ENCODE data around the gene DENND6B.

Gene DENND6B

GRCh38 chr22:50281957-50282356 lies 44.9 kb downstream of the DENND6B start:
- H3K36me3 ChIP-seq (replicated peaks; ENCODE audit: insufficient read depth, low read length), result no peaks in the 10 kb centered on the region
- no peak overlapping the region for H3K9ac ChIP-seq (ENCODE audit: low read length)
- no peaks in the 10 kb centered on the region for H3F3A ChIP-seq (ENCODE audit: insufficient read depth, low read length)
- no peaks in the 10 kb centered on the region for H3K79me2 ChIP-seq (ENCODE audit: low read length)
- H3K27me3 ChIP-seq (replicated peaks; ENCODE audit: insufficient read depth, low read length), result no peaks in the 10 kb centered on the region
- H4K20me1 ChIP-seq (ENCODE audit: insufficient read depth, low read length), result no peaks in the 10 kb centered on the region
- H3K9me3 ChIP-seq (replicated peaks; ENCODE audit: insufficient read depth, low read length), result no peaks in the 10 kb centered on the region
- H3K4me2 ChIP-seq (ENCODE audit: low read depth, low read length), result no peak overlapping the region
- H3K4me3 ChIP-seq (ENCODE audit: low read length), result no peak overlapping the region
- no peak for DNase-seq
- TF ChIP-seq EZH2phosphoT487 (IDR thresholded peaks at IDR 0.05; ENCODE audit: low read length) (no peak), CTCF (IDR thresholded peaks at IDR 0.05; ENCODE audit: low read length) (no peak), EZH2 (optimal IDR thresholded peaks at IDR 0.05; ENCODE audit: low read depth, low read length) (no peak)
- H3K27ac ChIP-seq (ENCODE audit: low read length), result no peak overlapping the region
- no peak overlapping the region for H2AFZ ChIP-seq (ENCODE audit: low read length)
- no peaks in the 10 kb centered on the region for H3K4me1 ChIP-seq (ENCODE audit: low read length)
- no peaks in the 10 kb centered on the region for H3K9me2 ChIP-seq (replicated peaks; ENCODE audit: insufficient read depth, low read length)

GRCh38 chr22:50281384-50281760 lies 45.4 kb downstream of the DENND6B start:
- Histone ChIP-seq H3K4me3 (ENCODE audit: low read length) (no peak overlapping the region), H3K9me2 (replicated peaks; ENCODE audit: insufficient read depth, low read length) (no peaks in the 10 kb centered on the region), H2AFZ (ENCODE audit: low read length) (no peak overlapping the region), H3K27me3 (replicated peaks; ENCODE audit: insufficient read depth, low read length) (no peaks in the 10 kb centered on the region), H3K4me2 (ENCODE audit: low read depth, low read length) (no peak overlapping the region), H3F3A (ENCODE audit: insufficient read depth, low read length) (peaks cover 4% of the 10 kb centered on the region; the same call in 1 of the 2 replicates), H3K4me1 (ENCODE audit: low read length) (0 out of 2 replicates have a peak, but pooled peaks cover 4% of the 10 kb centered on the region), H3K9ac (ENCODE audit: low read length) (no peak overlapping the region), H3K27ac (ENCODE audit: low read length) (no peak overlapping the region), H3K9me3 (replicated peaks; ENCODE audit: insufficient read depth, low read length) (no peaks in the 10 kb centered on the region), H3K79me2 (ENCODE audit: low read length) (no peaks in the 10 kb centered on the region), H4K20me1 (ENCODE audit: insufficient read depth, low read length) (no peaks in the 10 kb centered on the region), H3K36me3 (replicated peaks; ENCODE audit: insufficient read depth, low read length) (no peaks in the 10 kb centered on the region)
- TF ChIP-seq EZH2phosphoT487 (IDR thresholded peaks at IDR 0.05; ENCODE audit: low read length), result no peak
- TF ChIP-seq CTCF (IDR thresholded peaks at IDR 0.05; ENCODE audit: low read length), result no peak
- no peak for TF ChIP-seq EZH2 (optimal IDR thresholded peaks at IDR 0.05; ENCODE audit: low read depth, low read length)
- DNase-seq, result no peak

- Histone ChIP-seq H3K27ac (ENCODE audit: low read length) (no peak overlapping the region), H3K79me2 (ENCODE audit: low read length) (no peaks in the 10 kb centered on the region), H3K9me2 (replicated peaks; ENCODE audit: insufficient read depth, low read length) (no peaks in the 10 kb centered on the region), H3K4me2 (ENCODE audit: low read depth, low read length) (no peak overlapping the region), H3K4me1 (ENCODE audit: low read length) (0 out of 2 replicates have a peak, but pooled peaks cover 5% of the 10 kb centered on the region), H3K36me3 (replicated peaks; ENCODE audit: insufficient read depth, low read length) (no peaks in the 10 kb centered on the region), H3K27me3 (replicated peaks; ENCODE audit: insufficient read depth, low read length) (no peaks in the 10 kb centered on the region), H3F3A (ENCODE audit: insufficient read depth, low read length) (peaks cover 4% of the 10 kb centered on the region; the same call in 1 of the 2 replicates), H2AFZ (ENCODE audit: low read length) (no peak overlapping the region), H4K20me1 (ENCODE audit: insufficient read depth, low read length) (no peaks in the 10 kb centered on the region), H3K9ac (ENCODE audit: low read length) (no peak overlapping the region), H3K4me3 (ENCODE audit: low read length) (no peak overlapping the region), H3K9me3 (replicated peaks; ENCODE audit: insufficient read depth, low read length) (no peaks in the 10 kb centered on the region)
- no peak for DNase-seq
- TF ChIP-seq EZH2 (optimal IDR thresholded peaks at IDR 0.05; ENCODE audit: low read depth, low read length), result no peak
- no peak for TF ChIP-seq EZH2phosphoT487 (IDR thresholded peaks at IDR 0.05; ENCODE audit: low read length)
- no peak for TF ChIP-seq CTCF (IDR thresholded peaks at IDR 0.05; ENCODE audit: low read length)
These were observed 46.0 kb downstream of the DENND6B start for GRCh38 chr22:50280708-50281383.

Measured in MM.1S (cell line).